ENCODE data around the gene CBX7.

GRCh38 chr22:39094717-39095389, 57.6 kb downstream of the CBX7 start:
- TF ChIP-seq CTCF (IDR thresholded peaks at IDR 0.05; ENCODE audit: low read depth, low read length, missing input control) (no peak), GABPA (IDR thresholded peaks at IDR 0.05 in 1 of 2, conservative IDR thresholded peaks at IDR 0.05 in 1 of 2) (no peak), RXRA (IDR thresholded peaks at IDR 0.05) (no peak), REST (IDR thresholded peaks at IDR 0.05) (no peak)
